GM19240 (cell line): ENCODE data around the gene GLP1R.
"Not testable (repeated sequence)": the region's sequence is repeated elsewhere in the genome, so short reads cannot be mapped to it uniquely, and the experiment has no call there.

Experiments
- DNase-seq: peaks from one replicate; pipeline ENCODE4 v3.0.0; 2011; ENCODE audit warnings: low spot score; ENCODE audit not compliant: insufficient read length

The GLP1R gene

DNA sequence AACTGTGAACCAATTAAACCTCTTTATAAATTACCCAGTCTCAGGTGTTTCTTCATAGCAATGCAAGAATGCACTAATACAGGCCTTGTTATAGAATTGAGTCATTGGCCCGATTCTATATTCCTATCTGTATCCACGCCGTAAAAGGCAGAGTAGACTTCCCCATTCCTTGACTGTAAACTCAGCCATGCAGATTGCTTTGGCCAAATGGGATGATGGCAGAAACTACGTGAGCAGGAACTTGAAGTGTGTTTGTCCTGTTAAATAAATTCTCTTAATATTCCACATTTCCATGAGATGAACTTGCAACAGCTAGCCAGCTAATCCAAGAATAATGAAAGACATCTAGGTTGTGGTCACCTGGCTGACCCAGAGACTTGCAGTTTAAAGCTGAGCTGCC lies 70.3 kb downstream of the GLP1R start:
- DNase-seq, result no peak

- no peak for DNase-seq
These were observed 75.5 kb downstream of the GLP1R start for GRCh38 chr6:39124114-39124513.

DNA sequence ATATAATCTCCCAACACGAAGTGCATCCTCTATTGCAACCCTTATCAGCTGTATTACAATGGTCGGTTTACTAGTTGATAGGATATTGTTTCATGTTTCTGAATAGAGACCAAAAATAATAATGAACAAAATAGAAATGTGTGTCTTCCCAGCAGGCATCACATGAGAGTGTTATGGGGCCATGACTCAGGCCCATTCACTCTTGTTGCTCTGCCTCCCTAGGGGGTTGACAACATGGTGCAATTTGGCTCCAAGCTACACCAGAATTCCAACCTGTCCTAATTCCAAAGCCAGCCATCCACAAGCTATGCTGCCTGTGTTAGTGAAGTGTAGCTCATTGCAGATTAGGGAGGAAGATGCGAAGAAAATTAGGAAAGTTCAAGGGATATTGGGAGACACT lies 79.5 kb downstream of the GLP1R start:
- no peak for DNase-seq

- no peak for DNase-seq
These were observed 80.3 kb downstream of the GLP1R start for GRCh38 chr6:39128832-39129231.

DNA sequence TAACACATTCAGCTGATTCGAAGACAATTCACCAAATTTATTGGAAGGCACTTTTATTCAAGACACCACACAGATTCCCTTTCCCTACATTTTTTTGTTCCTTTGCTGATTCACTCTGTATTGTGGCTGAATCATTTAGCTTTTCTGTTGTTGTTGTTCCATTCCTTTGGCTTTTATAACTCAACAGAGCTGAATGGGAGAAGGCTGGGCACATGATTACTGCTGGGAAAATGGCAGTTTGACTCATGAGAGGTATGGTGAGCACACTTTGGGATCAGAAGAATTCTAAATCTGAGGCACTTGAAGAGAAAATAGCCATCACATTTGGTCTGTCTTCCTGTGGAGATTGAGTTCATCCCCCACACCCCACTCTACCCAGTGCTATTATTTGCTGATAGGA lies 82.1 kb downstream of the GLP1R start:
- no peak for DNase-seq

DNA sequence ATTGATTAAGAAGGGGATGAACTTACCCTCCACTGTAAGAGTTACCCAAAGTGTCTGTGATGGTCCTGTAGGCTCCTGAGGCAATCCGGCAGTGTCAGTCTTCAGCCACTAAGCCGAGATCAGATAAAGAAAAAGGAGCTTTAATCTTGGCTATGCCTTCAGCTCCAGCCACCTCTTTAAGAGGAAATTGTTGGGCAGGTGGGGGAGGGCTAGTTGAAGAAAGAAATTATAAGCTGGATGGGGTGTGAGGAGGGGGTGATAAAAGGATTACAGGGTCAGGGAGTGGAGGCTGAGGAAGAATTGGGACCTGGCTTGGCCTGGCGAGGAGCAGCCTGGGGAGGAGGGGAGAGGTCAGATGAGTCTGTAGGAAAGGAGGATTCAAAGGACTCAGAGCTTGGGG lies 86.2 kb downstream of the GLP1R start:
- DNase-seq, result not testable (repeated sequence)

DNA sequence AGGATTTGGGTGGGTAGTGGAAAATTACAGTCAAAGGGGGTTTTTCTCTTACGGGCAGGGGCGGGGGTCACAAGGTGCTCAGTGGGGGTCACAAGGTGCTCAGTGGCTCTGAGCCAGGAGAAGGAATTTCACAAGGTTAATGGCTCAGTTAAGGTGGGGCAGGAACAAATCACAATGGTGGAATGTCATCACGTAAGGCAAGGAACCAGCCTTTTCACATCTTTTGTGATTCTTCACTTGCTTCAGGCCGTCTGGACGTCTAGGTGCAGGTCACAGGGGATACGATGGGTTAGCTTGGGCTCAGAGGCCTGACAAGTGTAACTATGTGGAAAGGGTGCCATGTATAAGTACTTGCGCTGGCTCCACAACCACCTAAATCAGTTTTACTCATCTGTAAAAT lies 87.6 kb downstream of the GLP1R start:
- DNase-seq, result not testable (repeated sequence)

GRCh38 chr6:39137245-39137644 lies 88.7 kb downstream of the GLP1R start:
- DNase-seq, result no peak
